SIG-M5 (cell line): ENCODE results near the gene NUDT3.

Source experiments
- DNase-seq: peaks from one replicate; lab custom pipeline; 2025; lab: John Stamatoyannopoulos, UW

NUDT3 gene

DNA sequence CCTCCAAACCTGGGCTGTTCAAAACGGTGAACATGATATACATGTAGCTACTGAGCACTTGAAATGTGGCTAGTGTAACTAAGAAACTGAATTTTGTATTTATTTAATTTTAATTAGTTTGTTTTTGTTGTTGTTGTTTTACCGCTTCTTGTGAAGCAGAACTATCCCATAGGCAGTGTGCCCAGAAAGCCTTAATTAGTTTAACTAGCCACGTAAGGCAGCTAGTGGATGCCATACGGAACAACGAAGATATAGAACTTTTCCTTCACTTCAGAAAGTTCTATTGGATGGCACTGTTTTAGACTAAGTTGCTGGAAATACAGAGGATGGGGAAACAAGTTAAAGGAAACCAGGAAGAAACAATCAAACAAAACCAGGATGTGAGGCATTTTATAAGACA lies 70.6 kb downstream of the NUDT3 start:
- DNase-seq = no peak

DNA sequence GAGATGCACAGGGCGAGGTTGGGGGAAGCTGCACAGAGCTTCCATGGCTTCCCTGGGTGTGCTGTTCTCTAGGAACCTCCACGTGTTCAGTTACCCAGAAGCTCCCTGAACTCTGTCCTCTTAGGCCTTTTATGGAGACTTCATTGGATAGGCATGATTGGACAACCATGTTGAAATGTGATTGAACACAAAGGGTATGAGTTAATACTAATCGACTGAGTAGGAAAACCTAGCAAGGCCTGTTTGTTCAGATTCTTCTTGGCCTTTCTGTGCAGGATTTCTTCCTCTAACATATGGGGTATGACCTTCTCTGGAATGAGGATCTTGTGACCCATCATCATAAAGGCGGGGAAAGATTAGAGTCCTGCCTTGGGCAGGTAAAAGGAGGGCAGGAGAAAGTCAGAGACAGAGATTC lies 73.0 kb downstream of the NUDT3 start:
- no peak for DNase-seq

DNA sequence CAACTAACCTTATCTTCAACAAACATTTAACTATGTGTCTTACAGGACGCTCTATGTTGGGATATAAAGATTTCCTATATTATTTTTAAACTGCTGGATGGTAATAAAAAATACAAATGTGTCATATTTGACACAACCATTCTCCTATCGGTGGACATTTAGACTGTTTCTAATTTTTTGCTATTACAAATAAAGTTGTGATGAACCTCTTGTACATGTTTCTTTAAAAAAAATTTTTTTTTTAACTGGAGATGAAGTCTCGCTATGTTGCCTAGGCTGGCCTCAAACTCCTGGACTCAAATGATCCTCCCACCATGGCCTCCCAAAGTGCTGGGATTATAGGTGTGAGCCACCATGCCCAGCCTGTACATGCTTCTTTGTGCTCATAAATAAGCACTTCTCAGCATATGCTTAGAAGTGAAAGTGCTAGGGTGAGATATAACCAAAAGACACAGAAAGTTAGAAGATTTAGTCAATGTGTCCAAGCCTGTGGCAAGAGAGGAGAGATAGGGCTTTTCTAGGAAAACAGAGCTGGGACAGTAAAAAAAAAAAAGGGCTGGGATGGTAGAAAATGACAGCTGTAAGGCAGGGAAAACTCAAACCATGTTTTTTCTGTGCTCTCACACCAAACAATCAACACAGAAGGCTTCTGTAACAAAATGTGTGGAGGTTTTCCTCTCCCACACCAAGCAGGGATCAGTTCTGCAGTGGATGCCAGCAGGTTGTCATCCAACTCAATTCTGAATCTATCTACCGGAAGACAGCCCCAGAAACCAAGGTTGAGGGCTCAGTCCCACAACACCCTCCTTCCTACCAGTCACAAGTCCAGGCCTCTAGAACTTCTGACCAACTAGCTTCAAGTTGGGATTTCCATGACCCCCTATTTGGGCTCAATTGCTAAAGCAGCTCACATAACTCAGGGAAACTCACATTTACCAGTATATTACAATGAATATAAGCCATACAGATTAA lies 73.7 kb downstream of the NUDT3 start:
- no peak for DNase-seq

DNA sequence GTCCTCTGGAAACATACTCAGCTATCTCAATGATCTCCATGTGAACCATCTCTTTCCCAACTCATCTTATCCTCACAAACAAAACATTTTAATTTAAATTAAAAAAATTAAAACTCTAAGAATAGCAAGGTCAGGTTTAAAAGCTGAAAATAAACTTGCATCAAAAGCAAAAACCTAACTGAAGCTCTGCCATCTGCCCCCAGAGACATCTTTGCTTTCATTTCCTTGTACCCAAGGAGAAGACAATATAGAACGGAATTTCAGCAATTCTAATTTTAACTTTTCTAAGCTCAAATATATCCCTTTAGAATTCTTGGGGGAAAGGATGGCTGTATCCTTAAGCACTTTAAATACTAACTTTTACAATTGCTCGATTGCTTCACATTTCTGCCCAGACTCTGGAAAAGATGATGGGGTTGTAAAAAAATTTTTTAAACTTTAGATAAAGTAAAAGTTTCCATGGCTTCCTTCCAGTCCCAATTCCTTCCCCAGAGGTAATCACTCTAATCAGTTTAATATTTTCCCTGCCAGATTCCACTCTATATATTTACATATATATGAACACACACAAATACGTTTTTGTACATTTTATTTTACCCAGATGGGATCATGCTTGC lies 74.5 kb downstream of the NUDT3 start:
- DNase-seq = no peak

DNA sequence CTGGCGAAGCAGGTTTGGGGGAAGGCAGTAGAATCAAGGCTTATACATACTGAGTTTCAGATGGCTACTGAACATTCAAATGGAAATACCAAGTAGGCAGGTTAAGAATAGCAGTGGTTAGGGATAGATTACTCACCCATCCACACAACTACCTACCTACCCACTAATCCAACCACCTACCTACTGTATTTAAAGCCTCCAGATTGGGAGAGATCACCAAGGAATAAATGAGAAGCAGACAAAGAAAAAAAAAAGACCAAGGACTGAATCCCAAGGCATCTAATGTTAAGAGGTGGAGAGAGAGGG lies 75.3 kb downstream of the NUDT3 start:
- DNase-seq = no peak

DNA sequence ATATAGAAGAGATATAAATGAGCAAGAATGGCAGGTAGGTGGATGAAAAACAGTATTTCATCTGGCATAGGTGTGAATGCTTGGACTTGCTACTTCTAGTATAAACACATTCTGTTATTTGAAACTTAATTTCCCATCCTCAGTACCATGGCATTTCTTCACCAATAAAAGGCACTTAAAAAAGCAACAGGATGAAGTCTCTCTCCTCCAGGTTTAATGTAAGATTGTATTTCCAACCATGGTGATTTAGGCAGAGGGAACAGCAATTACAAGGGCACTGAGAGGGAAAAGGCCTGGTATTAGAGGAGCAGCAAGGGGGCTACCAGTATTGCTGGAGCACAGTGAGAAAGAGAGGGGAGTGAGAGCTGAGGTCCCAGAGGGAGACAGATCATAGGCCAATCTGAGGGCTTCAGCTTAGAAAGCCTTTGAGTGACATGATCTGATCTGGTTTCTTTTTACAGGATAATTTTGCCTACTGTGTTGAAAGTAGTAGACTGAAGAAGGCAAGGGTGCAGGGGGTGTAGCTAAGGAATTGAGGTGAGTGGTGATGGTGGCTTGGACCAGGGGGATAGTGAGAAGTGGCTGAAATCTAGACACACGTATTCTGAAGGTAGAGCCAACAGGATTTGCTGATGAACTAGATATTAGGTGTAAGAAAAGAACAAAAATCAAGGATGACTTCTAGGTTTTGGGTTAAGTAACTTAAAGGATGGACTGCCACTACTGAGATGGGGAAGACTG lies 75.9 kb downstream of the NUDT3 start:
- no peak for DNase-seq

DNA sequence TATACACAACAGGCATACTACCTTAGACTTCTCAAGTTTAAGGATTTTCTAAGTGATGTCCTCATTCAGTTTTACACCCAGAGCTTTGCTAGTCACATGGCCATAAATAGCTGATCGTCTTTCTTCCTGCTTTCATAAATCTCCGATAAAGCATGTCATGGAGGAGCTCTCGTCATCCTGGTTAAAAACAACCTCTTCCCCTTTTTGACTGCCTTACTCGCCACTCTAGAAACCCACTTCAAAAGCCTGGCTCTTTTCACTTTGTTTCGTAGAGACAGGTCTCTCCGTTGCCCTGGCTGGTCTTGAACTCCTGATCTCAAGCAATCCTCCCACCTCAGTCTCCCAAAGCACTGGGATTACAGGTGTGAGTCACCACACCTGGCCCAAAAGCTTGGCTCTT lies 76.7 kb downstream of the NUDT3 start:
- peak; percentile 50 for DNase-seq

DNA sequence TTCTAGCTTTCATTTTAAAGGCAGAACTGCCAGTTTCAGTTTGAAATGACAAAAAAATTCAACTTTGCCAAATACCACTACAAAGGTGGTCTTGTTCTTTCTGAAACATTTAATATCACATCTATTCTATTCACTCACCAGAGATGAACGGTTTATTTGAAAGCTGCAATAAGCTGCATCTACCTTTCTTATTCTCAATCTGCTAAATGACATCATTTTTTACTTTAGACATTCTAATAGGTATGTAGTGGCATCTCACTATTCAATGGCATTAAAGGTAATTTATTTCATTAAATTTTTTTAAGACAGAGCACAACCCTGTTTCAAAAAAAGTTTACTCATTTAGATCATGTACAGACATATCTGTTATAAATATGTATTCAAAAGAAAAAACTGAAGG lies 77.2 kb downstream of the NUDT3 start:
- DNase-seq = no peak

DNA sequence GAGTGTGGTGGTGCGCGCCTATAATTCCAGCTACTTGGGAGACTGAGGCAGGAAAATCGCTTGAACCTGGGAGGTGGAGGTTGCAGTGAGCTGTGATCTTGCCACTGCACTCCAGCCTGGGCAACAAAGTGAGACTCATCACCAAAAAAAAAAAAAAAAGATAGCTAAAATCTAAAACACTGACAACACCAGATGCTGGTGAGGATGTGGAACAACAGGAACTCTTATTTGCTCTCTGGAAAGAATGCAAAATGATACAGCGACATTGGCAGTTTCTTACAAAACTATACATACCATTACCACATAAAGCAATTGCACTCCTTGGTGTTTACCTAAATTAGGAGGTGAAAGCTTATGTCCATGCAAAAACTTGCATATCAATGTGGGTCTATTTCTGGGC lies 80.2 kb downstream of the NUDT3 start:
- no peak for DNase-seq

DNA sequence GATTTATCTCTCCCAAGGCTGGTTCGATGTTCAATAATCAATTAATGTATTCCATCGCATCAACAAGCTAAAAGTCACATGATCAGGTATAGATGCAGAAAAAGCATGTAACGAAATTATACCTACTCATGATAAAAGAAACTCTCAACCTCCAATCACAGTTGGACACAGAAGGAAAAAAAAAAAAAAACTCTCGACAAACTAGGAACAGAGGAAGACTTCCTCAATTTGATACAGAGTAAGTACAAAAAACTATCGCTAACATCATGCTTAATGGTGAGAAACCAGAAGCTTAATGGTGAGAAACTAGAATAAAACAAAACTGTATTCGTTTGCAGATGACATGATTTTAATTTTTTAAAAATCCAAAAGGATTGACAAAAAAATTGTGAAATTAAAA lies 81.7 kb downstream of the NUDT3 start:
- no peak for DNase-seq

DNA sequence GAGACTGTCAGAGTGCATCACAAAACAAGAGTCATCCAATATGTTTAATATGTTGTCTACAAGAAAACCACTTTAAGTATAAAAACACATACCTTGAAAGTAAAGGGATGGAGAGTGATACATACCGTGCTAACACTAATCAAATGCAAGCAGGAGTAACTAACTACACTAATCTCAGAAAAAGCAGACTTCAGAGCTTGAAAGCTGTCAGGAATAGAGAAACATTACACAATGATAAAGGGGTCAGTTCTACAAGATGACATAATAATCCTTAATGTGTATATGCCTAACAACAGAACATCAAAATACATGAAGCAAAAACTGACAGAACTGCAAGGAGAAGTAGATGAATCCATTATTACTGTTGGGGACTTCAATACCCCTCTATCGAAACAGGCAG lies 84.0 kb downstream of the NUDT3 start:
- no peak for DNase-seq

DNA sequence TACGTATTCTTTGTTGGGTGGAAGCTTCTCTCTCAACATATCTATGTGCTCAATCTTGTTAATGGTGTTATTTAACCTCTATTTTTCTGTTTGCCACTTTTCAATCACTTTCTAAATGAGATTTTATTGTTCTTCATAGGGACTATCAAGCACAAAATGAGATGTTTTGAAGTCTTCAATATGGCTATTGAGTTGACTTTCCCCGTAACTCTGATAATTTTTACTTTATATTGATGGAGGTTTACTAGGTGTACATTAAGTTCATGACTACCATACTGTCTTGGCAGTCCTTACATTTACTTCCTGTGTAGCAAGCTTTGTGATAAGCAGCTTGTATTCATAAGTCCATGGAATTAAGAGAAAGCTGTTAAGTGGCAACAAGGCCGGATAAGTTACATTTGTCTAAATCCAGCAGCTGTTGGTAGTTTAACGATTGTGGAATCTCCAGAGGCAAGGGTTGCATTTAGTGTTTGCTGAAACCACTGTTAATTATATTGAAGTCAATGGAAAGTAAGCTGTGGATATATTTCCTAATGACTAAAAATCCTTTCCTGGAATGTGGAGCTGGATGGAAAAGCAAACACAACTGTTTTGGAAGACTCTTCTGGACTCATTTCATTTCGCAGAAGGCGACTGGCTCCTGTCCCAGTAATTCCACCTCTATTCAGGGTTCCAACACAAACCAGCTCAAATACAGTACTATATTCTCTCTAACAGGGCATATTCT lies 86.3 kb downstream of the NUDT3 start:
- DNase-seq = no peak

DNA sequence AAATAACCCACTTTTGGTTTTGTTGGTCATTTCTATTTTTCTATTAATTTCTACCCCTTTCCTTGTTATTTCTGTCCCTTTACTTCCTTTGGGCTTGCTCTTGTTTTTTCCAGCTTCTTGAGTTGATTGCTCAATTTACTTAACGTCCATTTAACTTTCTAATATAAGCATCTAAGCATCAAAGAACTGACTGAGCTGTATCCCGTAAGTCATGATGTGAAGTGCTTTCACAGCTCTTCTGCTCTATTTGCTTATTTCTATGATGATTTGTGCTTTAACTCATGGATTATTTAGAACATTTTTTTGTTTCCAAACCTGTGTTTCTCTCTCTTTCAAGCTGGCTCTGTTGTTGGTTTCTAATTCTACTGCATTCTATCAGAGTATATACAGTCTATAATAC lies 87.0 kb downstream of the NUDT3 start:
- DNase-seq = no peak

DNA sequence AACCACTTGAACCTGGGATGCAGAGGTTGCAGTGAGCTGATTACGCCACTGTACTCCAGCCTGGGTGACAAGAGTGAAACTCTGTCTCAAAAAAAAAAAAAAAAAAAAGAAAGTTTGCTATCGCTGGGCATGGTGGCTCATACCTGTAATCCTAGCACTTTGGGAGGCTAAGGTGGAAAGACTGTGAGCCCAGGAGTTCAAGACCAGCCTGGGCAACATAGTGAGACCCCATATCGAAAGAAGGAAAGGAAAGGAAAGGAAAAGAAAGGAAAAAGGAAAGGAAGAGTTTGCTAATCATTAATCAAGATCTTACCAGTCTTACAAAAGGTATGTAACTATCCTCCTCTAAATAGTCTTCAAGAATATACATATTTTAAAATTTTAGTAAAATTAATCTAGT lies 88.3 kb downstream of the NUDT3 start:
- DNase-seq = no peak

DNA sequence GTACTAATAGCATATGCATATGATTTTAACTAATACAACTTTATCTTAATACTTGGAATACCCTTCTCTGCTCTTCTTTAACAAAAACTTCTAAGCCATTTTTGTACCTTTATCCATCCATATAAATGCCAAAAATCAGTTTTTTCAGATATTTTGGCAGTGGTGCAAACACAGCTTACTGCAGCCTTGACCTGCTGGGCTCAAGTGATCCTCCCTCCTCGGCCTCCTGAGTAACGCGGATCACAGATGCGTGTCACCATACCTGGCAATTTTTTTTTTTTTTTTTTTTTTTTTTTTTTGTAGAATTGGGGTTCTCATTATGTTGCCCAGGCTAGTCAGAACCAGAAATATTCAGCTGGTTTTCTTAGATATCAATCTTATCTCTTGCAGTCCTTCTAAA lies 89.5 kb downstream of the NUDT3 start:
- no peak for DNase-seq

DNA sequence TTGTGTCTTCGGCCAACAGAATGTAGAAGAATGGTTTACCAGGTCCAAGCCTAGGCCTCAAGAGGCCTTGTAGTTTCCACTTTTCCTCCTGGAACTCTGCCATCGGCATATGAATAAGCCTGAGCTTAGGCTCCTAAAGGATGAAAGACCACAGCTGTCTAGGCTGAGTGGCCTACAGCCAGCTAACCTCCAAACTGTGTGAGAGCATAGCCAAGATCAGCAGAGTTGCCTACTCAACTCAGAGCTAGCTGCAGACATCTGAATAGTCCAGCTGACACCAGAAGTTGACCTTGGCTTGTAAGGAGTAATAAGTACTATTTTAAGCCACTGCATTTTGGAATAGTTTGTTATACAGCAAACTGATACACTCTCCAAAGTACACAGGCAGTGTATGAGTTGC lies 91.1 kb downstream of the NUDT3 start:
- DNase-seq = no peak

DNA sequence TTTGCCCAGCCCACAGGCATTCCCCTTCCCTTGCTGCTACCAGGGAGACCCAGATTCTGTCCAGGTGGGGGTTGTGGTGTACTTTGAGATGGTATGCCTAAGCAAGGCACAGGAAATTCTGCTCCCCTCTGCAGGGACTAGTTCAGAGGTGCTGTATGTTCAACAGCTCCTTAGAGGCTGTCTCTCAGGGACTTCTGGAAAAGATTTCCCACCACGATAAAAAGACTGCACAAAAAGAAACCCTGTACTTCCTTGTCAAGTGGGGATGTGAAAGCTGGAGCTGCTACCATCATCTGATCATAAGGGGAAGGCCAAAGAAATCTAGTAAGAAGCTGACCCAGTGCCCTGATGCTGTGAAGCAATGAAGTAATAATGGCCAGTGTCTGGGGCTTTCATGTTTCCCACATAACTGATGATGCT lies 92.1 kb downstream of the NUDT3 start:
- no peak for DNase-seq

DNA sequence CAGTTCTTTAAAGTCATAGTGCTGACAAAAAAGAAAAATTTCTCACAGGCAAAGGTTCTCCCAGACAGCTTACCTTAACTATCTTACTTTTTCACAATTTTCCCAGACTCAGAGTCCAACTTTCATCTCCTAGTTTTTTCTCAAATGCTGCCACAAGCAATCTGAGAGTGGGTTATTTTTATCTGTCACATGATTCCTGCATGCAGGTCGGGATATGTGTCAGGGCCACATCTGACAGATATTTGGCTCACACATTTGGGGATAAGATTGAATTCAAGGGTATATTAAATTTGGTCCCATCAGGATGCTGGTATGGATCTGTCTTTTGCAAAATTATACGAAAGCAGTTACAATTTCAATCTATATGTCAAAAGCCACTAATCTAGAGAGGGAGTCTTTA lies 93.5 kb downstream of the NUDT3 start:
- no peak for DNase-seq

DNA sequence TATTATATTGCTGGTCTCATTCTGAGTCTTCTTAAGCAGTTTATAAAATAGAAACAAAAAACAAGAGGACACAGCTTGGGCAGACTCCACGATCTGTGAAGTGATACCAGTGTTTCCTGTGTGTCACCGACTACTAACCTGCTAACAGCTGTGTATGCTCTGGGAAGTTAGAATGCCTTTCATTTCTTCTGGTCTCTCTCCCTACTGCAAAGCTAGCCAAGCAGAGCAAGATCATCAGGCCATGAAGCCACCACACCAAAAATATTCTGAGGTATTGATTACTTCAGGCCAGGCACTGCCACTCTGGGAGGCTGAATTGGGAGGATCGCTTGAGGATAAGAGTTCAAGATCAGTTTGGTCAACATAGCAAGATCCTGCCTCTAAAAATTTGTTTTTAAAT lies 96.7 kb downstream of the NUDT3 start:
- DNase-seq = no peak

DNA sequence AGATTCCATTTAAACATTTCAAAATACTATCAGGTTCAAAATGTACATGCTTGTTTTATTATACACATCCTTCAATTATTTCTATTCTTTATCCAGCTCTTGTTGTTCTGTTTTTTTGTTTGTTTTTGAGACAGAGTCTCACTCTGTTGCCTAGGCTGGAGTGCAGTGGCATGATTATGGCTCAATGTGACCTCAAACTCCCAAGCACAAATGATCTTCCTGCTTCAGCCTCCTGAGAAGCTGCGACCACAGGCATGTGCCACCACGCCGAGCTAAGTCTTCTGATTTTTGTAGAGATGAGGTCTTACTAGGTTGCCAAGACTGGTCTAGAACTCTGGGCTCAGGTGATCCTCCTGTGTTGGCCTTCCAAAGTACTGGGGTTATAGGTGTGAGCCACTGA lies 99.5 kb downstream of the NUDT3 start:
- DNase-seq = no peak

DNA sequence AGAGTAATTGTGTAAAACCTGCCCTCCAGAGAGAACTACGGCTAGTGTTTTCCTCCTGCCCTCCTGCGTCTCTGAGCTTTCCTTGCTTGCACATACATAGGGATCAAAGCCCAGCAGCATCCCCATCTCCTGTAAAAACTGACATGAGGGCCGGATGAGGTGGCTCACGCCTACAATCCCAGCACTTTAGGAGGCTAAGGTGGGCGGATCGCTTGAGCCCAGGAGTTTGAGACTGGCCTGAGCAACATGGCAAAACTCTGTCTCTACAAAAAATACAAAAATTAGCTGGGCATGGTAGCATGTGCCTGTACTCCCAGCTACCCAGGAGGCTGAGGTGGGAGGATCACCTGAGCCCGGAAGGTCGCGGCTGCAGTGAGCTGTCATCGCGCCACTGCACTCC lies 103.3 kb downstream of the NUDT3 start:
- no peak for DNase-seq

DNA sequence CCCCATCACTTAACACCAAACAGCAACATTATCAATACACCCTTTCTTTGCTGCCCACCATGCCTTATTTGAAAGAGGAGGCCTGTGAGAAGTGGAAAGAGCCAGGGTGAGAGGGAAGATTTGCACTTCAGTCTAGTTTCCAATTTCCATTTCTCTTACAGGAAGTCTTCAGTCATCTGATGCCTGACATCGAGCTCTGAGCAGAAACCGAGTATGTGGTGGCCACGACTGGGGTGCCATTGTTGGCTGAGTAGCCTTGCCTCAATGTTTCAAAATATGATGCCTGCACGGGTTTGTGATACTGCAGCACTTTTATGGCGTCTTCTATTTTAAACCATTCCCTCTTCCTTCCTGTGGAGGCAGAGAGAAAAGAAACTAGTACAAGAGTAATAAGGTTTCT lies 103.9 kb downstream of the NUDT3 start:
- no peak for DNase-seq
